NT2/D1 (cell line): ENCODE data around the gene CYBRD1.

ENCODE experiments used
- DNase-seq: peaks from one replicate; pipeline ENCODE4 v3.0.0-alpha.2; 2011; ENCODE audit warnings: low read depth, low spot score
- H3K27me3 ChIP-seq: 2 replicates; pipeline ENCODE4 v1.6.0; 2011; ENCODE audit warnings: mild to moderate bottlenecking; ENCODE audit not compliant: insufficient read length, insufficient read depth
- H3K36me3 ChIP-seq: 2 replicates; pipeline ENCODE4 v1.6.1; 2011; ENCODE audit warnings: mild to moderate bottlenecking, low read length, mixed read lengths; ENCODE audit not compliant: insufficient read depth, insufficient read length
- H3K4me1 ChIP-seq: 2 replicates; pipeline ENCODE4 v1.5.1; 2011; ENCODE audit not compliant: insufficient read depth, insufficient read length
- H3K4me3 ChIP-seq: 2 replicates; pipeline ENCODE4 v1.5.1; 2011; ENCODE audit warnings: low read depth; ENCODE audit not compliant: insufficient read length
- H3K9ac ChIP-seq: 2 replicates; pipeline ENCODE4 v1.6.0; 2011; ENCODE audit warnings: low read depth; ENCODE audit not compliant: insufficient read length
- H3K9me3 ChIP-seq: 2 replicates; pipeline ENCODE4 v1.5.1; 2011; ENCODE audit warnings: mild to moderate bottlenecking, low read length; ENCODE audit not compliant: insufficient read depth
- SUZ12 ChIP-seq: IDR thresholded peaks from 2 replicates; pipeline ENCODE4 v1.6.1; 2011; ENCODE audit not compliant: insufficient read length, insufficient read depth; ENCODE audit errors: extremely low read depth
- YY1 ChIP-seq: IDR thresholded peaks from 2 replicates; pipeline ENCODE4 v1.6.1; 2011; ENCODE audit not compliant: insufficient read length, insufficient read depth
- ZNF274 ChIP-seq: IDR thresholded peaks from 2 replicates; pipeline ENCODE4 v1.6.1; 2011; ENCODE audit warnings: mild to moderate bottlenecking, low read depth, low read length

CYBRD1 gene, protein sequence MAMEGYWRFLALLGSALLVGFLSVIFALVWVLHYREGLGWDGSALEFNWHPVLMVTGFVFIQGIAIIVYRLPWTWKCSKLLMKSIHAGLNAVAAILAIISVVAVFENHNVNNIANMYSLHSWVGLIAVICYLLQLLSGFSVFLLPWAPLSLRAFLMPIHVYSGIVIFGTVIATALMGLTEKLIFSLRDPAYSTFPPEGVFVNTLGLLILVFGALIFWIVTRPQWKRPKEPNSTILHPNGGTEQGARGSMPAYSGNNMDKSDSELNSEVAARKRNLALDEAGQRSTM

DNA sequence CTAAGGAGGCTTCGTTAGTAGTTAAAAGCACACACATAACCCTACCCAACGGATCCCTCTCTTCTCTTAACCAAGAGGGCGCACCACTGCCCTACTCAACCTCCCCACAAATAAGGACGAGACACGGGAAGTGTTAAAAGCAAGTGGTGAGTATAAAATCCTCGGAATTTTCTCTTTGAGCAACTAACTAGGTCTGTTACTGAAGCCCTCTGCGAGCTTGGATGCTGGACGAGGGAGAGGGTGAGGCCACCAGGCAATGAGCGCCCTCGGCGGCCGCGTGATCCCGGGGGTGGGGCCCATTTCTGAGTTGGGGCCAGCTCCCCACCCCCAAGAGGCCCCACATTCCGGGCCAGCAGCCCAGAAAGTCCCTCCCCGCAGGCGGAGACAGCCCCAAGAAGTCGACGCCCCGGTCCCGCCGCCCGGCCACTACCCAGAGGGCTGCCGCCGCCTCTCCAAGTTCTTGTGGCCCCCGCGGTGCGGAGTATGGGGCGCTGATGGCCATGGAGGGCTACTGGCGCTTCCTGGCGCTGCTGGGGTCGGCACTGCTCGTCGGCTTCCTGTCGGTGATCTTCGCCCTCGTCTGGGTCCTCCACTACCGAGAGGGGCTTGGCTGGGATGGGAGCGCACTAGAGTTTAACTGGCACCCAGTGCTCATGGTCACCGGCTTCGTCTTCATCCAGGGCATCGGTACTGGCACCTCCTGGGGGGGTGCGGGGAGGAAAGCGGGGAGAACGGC lies at the start of gene CYBRD1:
CYBRD1 (plus strand) TSS at position 423 of the 736 bp plus-strand sequence; CDS start at position 495, 72 bp downstream.
- Histone ChIP-seq H3K4me3 (peak within 1 kb of the TSS; percentile 76), H3K9me3 (no peaks in the 10 kb centered on the region), H3K27me3 (peaks cover 37% of the 10 kb centered on the region), H3K36me3 (no peaks in the 10 kb centered on the region), H3K9ac (peak within 1 kb of the TSS; percentile 88), H3K4me1 (peaks cover 3% of the 10 kb centered on the region)
- TF ChIP-seq ZNF274 (no peak), SUZ12 (no peak), YY1 (no peak)
- no peak for DNase-seq

GRCh38 chr2:171475979-171476378 lies 46.3 kb upstream of the CYBRD1 start:
- Histone ChIP-seq H3K9me3 (no peaks in the 10 kb centered on the region), H3K4me3 (no peak overlapping the region), H3K9ac (no peak overlapping the region), H3K27me3 (no peaks in the 10 kb centered on the region), H3K36me3 (peaks cover 59% of the 10 kb centered on the region), H3K4me1 (no peaks in the 10 kb centered on the region)
- TF ChIP-seq YY1 (no peak), ZNF274 (no peak), SUZ12 (no peak)
- no peak for DNase-seq

- no peak for DNase-seq
- Histone ChIP-seq H3K9ac (no peak overlapping the region), H3K36me3 (peaks cover 57% of the 10 kb centered on the region), H3K9me3 (no peaks in the 10 kb centered on the region), H3K27me3 (no peaks in the 10 kb centered on the region), H3K4me1 (no peaks in the 10 kb centered on the region), H3K4me3 (no peak overlapping the region)
- TF ChIP-seq ZNF274 (no peak), SUZ12 (no peak), YY1 (no peak)
Measured at GRCh38 chr2:171478345-171478744, 43.9 kb upstream of the CYBRD1 start.

GRCh38 chr2:171479154-171479814 lies 43.0 kb upstream of the CYBRD1 start:
- DNase-seq, result no peak
- TF ChIP-seq YY1, result no peak
- no peak for TF ChIP-seq ZNF274
- no peak for TF ChIP-seq SUZ12
- peaks cover 47% of the 10 kb centered on the region for H3K36me3 ChIP-seq
- no peaks in the 10 kb centered on the region for H3K4me1 ChIP-seq
- H3K9me3 ChIP-seq, result no peaks in the 10 kb centered on the region
- no peaks in the 10 kb centered on the region for H3K27me3 ChIP-seq
- H3K9ac ChIP-seq, result no peak overlapping the region
- no peak overlapping the region for H3K4me3 ChIP-seq

- Histone ChIP-seq H3K4me3 (no peak overlapping the region), H3K4me1 (no peaks in the 10 kb centered on the region), H3K36me3 (peaks cover 35% of the 10 kb centered on the region), H3K27me3 (no peaks in the 10 kb centered on the region), H3K9ac (no peak overlapping the region), H3K9me3 (no peaks in the 10 kb centered on the region)
- no peak for TF ChIP-seq YY1
- TF ChIP-seq SUZ12, result no peak
- no peak for TF ChIP-seq ZNF274
- DNase-seq, result no peak
Measured at GRCh38 chr2:171480908-171481307, 41.4 kb upstream of the CYBRD1 start.

- no peaks in the 10 kb centered on the region for H3K9me3 ChIP-seq
- peaks cover 25% of the 10 kb centered on the region for H3K36me3 ChIP-seq
- no peak overlapping the region for H3K9ac ChIP-seq
- H3K4me3 ChIP-seq, result no peak overlapping the region
- H3K4me1 ChIP-seq, result no peaks in the 10 kb centered on the region
- TF ChIP-seq ZNF274, result no peak
- no peak for TF ChIP-seq YY1
- TF ChIP-seq SUZ12, result no peak
- no peak for DNase-seq
- no peaks in the 10 kb centered on the region for H3K27me3 ChIP-seq
Measured at GRCh38 chr2:171482308-171482707, 40.0 kb upstream of the CYBRD1 start.

DNA sequence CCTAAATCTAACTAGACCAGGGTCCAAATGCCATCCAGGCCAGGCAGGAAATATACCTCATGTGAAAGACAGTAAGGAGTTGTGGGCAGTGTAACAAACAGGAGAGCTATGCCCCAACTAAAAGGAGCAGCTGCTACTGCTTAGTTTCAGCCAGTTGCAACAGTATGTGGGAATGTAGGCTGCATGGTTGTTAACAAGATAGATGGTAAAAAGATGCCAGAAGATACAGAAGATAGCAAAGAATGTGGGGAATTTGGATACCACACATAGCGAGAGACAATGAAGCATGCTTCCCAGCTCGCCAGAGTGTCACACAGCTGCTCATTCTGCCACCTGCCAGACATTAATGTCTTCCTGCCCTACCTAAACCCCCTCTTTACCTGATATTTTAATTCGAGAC lies 39.4 kb upstream of the CYBRD1 start:
- Histone ChIP-seq H3K9me3 (no peaks in the 10 kb centered on the region), H3K27me3 (no peaks in the 10 kb centered on the region), H3K4me1 (no peaks in the 10 kb centered on the region), H3K4me3 (no peak overlapping the region), H3K36me3 (peaks cover 19% of the 10 kb centered on the region), H3K9ac (no peak overlapping the region)
- TF ChIP-seq ZNF274, result no peak
- no peak for TF ChIP-seq SUZ12
- TF ChIP-seq YY1, result no peak
- peak; percentile 16 for DNase-seq
